HG02943 (cell line): ENCODE data around the gene FOXK2.

Experiments
- ATAC-seq: cut with Tn5 transposase; IDR thresholded peaks from one replicate; pipeline ENCODE4 v1.9.1; 2021; ENCODE audit warnings: mild to moderate bottlenecking, low read depth, moderate library complexity; ENCODE audit not compliant: unreplicated experiment

FOXK2 gene

DNA sequence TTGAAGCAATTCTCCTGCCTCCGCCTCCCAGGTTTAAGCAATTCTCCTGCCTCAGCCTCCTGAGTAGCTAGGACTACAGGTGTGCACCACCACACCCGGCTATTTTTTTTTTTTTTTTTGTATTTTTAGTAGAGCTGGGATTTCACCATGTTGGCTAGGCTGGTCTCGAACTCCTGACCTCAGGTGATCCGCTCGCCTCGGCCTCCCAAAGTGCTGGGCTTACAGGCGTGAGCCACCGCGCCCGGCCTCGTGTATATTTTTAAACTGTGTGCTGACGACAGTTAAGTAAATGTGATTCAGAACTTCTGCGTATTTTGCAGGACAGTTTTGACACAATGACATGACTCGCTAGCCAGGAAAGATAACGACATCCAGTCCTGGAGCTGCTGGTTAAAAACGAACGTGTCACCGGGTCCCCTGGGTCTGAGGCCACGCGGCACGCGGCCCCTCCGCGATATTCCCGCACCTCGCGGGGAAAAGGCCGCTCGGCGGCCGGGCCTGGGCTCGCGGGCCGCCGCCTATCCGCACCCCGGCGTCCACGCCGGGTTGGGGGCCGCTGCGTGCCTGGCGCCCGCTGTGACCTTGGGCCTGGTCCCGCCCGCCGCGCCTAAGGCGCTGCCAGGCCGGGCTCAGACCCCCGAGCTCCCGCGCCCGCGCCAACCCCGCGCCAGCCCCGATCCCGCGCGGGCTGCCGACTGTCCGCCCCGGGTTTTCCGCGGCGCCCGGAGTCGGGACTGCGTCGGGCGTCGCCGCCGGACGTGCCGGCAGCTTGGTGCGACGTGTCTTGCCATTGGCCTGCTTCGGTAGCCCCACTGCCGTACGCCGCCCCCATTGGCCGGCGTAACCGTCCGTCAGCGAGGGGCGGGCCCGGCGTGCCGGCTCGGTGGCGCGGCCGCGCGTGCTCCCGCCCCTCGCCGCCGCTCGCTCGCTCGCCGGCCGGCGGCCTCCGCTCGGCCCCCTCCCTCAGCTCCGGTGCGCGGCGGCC lies at the start of gene FOXK2:
TSS of gene FOXK2 (plus strand) at position 907 of the 985 bp plus-strand sequence. CDS start 157 bp downstream, outside the sequence.
- peak; percentile 91 for ATAC-seq

DNA sequence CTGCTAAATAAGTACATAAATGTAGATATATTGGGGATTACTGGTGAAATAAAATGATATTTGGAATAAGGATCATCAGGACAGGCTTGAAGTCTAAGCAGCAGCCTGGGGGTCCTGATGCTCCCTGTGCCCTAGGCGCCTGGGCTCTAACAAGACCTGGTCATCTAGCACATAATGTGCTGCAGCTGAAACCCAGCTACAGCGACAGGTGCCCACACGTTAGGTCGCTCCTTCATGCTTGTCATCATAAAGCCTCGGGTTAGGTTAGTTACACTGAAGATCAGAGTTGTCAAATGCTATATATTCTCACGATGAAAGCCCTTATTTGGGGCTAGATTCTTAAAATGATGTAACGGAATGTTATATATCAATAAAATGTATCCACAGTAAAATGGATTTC lies 49.5 kb upstream of the FOXK2 start:
- no peak for ATAC-seq

DNA sequence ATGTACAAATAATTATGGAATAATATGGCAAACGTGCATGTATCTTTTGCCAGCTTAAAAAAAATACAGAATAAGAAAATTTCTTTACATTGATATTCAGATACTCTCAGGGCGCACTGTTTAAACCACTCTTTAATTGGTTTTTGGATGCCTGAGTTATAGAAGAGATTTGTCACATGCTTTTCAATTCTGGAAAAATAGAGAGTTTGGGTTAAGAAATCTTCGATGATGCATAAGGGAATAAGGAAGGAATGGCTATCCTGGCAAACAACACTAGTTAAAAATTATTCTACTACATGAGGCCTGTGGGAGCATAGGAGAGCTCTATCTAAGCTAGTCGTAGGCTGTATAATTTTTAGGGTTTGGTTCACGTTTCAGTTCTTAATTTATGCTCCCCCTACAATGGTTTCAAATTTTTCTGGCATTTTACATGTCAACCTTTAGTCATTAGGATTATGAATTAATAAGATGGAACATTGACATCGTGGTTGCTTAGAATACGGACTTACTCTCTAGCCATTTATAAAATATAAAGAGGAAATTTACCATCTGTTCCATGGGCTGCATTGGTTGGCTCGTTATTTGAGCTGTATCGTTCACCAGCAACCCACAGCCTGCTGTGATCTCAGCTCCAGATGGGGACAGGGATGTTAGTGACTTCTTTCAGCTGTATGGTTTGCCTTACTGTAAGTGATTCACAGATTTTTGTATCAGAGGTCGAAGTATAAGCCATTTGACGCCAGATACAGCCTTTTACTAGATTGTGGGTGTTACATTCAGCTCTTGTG lies 45.1 kb upstream of the FOXK2 start:
- no peak for ATAC-seq

DNA sequence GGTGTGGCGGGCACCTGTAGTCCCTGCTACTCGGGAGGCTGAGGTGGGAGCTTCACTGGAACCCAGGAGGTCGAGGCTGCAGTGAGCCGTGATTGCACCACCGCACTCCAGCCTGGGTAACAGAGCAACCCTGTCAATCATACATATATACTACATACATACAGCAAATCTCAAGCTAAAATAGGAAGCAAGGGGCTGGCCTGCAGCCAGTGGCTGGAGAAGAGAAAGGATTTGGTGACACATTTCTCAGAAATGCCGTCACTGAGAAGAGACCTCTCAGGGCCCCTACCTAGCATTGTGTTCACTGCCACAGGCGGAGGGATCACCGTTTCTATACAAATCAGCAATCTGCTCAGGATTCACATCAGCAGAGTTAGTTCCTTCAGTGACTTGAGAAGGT lies 44.1 kb upstream of the FOXK2 start:
- ATAC-seq = no peak

DNA sequence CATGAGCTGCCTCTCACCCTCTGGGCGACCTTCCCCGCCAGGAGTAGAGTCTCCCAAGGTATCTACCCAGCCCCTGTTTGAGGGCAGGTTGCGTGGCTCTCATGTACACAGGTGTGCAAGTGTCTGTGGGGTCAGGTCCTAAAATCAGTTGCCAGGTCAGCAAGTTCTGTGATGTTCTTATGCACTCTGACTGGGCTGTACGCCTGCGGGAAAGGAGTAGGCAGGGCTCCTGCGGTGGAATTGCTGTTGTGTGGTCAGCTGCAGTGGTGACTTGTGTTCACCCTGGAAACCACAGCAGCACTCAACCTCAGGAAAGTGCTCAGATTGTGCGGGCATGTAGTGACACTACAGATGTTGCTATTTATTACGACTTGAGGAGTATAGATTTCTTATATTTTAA lies 41.6 kb upstream of the FOXK2 start:
- no peak for ATAC-seq

DNA sequence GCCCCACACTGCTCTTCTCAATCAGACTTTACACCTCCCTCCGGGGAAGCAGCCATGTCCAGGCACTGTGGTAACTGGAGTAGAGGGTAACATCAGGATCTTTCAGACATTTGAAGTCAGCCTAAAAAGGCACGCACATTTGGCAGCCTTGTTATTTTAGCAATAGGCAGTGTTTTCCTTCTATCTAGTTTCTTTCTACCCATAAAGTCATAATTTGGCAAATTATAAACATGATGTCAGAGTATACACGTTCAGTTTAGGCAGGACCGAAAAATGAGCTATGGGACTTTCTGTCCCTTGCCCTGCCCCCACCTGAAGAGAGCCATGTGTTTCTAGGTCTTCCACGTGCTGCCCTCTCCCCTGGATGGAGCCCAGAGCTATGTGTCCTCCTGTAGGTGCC lies 39.9 kb upstream of the FOXK2 start:
- ATAC-seq = no peak

DNA sequence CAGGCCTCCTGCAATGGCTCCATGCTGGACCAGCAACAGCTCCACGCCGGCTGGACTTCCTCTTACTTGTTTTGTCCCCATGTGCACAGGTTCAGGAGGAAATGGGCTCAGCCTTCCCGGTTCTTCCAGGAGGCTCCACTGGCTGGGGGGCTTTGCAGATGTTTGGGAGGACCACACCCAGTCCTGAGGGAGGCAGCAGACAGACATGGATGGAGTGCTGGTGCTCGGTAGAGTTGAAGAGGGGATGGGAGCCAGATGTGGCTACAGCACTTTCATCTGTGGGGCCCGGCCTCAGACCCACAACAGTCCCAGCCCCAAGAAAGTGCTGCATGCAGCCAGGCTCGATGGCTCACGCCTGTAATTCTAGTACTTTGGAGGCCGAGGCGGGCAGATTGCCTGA lies 39.2 kb upstream of the FOXK2 start:
- ATAC-seq = no peak

DNA sequence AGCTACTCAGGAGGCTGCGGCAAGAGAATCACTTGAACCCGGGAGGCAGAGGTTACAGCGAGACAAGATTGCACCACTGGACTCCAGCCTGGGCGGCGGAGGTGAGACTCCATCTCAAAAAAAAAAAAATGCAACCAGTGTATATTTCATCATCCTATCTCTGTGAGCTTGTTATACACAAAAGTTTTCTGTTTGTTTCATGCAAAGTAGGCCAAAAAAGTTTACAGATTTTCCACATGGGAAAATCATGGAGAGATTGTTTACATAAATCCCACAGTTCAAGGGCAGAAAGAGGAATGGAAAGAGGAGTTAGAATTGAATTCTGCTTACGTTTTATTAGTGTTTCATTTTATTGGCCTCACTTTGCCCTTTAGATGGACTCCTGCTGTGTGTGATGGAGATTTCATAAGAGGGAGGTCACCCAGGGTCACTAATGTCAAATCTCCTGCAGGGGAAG lies 36.3 kb upstream of the FOXK2 start:
- no peak for ATAC-seq

DNA sequence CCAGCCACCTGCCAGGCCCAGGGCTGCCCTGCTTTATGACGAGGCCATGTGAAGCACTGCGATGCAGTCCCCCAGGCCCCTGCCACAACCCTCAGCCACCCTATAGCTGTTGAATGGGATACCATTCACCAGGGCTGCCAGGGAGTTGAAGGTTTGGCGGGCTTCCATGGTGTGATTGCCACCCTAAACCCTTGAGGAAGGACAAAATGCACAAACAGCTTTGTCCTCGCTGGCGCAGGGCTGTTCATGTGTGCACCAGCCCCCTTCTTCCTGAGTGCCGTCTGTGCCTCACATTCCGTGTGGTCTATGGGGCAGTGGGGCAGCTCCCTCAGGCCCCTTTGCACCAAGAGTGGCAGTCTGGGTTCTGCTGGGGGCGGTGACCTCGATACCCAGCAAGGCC lies 35.7 kb upstream of the FOXK2 start:
- no peak for ATAC-seq

DNA sequence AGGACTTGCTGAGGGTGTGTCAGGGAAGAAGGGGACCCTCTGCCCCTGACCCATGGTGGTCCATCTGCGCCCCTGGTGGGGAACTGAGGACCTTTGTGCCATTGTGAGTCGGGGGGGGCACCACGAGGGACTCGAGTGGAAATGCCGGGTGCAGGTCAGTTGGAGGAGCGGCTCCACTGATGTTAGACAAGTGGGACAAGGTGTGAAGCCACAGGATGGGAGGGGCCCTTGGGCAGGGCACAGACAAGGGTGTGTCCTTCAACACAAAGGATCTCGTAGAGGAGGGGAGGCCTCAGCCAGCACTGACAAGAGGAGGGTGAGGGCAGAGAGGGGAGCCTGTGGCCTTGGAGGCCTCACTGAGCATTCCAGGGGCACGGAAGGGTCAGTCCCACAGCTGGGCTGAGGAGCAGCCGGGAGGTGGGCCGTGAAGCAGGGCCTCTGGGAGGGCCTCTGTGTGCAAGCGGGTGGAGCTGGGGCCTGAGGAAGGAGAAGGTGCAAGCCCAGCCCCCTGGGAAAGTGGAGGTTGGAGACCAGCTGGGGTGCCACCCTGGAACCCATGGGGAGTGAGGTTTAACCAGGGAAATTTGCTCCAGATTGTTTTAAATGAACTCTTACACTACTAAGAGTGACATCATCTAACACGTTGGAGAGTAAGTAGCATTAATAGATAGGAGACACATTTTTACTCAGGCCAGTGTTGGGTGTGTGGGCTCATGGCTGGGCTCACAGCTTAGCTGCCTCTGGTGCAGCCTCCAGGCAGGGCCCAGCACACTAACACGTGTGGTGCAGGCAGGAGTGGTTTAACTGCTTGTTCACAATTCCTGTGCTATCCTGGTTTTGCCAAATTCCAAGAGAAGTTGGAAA lies 33.1 kb upstream of the FOXK2 start:
- no peak for ATAC-seq

DNA sequence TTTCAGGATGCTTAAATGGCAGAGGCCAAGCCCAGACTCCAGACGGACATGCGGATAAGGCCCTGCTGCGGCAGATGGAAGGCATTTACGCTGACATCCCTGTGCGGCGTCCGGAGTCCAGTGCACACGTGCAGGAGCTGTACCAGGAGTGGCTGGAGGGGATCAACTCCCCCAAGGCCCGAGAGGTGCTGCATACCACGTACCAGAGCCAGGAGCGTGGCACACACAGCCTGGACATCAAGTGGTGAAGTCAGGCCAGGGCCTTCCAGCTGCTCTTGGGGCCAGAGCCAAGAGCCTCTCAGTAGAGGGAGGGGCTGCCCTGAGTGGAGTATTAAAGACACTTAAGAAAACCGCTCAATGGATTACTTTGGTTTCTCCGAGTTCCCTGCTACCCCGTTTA lies 31.6 kb upstream of the FOXK2 start:
- no peak for ATAC-seq

DNA sequence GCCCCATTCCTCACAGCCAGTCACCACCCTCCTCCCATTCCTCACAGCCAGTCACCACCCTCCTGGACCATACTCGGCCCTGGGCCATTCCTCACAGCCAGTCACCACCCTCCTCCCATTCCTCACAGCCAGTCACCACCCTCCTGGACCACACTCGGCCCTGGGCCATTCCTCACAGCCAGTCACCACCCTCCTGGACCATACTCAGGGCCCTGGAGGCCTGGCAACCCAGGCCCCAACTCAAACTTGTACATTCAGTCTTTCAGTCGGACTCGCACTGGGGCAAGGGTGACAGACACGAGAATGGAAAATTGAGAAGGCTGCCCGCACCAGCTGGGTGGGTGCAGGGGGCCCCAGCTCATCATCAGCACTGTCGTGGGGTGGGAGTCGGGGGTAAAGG lies 30.4 kb upstream of the FOXK2 start:
- no peak for ATAC-seq

DNA sequence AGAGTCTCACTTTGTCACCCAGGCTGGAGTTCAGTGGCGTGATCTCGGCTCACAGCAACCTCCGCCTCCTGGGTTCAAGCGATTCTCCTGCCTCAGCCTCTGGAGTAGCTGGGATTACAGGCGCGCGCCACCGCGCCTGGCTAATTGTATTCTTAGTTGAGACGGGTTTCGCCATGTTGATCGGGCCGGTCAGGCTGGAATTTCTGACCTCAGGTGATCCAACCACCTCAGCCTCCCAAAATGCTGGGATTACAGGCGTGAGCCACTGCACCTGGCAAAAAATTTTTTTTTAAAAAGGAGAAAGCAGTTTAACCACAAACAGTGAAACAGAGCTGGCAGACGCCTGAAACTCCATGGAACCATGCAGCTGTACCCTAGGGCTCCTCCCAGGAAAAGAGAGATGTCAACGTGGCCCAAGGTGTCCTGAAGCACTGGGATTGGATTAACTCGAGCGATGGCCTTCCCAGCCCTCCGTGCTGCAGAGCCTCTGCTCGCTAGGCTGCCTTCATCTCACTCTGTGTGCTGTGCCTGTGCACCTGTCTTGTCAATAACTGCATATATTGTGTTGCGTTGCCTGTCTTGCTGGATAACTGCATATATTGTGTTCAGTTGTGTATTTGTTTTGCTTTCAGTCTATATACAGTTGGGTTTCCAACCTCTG lies 29.6 kb upstream of the FOXK2 start:
- no peak for ATAC-seq

DNA sequence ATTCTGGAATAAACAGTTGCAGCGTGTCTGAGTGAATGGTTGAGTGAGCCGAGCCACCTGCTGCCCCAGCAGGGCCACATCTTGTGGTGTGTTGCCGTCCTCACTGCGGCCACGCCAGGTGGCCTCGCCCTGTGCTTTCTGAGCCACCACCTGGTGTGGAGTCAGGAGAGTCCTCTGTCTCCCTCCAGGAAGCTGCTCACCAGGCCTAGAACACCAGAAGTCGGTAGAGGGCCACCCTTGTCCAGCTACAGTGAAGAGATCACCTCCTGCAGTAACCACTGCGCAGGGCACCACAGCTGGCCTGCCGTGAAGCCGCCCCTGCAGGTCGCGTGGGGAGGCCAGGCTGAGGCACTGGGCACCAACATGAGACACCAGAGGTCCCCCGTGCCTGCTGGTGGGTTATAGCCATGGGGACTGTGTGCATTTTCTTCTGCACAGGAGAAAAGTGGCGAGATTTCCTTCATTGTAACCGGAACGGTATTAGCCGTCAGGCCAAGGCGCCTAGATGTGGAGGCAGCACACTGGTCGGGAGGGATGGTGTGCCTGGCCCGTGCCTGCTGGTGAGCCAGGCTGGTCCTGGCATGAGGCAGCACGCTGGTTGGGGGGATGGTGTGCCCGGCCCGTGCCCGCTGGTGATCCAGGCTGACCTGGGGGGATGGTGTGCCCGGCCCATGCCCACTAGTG lies 28.9 kb upstream of the FOXK2 start:
- ATAC-seq = no peak

DNA sequence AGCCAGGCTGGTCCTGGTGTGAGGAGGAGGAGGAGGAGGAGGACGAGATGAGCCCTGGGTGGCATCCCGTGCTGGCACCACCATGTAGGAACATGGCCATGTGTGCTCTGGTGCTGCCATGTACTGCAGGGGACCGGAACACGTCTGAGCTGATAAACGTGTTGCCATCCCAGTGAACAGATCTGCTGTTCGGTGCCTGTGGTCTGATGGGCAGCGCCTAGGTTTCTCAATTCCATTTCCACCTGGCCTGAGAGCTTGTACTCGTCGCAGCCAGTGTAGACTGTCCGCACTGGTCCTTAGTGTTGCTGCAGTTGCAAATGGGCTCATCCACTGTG lies 28.4 kb upstream of the FOXK2 start:
- no peak for ATAC-seq

DNA sequence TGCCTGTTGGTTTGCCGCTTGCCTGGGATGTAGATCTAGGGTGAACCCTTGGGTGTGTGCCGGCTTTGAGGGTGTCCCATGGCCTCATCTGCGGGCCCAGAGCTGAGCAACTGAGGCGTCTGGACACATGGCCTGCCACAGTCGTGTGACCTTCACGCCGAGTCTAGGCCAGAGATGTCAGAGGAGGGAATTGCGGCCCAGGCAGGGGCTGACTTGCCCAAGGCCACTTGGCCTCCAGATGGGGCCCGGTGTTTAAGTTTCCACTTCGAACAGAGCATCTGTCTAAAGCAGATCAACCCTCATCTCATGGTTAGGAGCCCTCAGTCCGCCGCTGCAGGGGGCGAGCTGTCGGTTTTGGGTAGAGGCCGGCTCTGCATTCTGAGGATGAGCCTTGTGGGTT lies 28.0 kb upstream of the FOXK2 start:
- no peak for ATAC-seq

DNA sequence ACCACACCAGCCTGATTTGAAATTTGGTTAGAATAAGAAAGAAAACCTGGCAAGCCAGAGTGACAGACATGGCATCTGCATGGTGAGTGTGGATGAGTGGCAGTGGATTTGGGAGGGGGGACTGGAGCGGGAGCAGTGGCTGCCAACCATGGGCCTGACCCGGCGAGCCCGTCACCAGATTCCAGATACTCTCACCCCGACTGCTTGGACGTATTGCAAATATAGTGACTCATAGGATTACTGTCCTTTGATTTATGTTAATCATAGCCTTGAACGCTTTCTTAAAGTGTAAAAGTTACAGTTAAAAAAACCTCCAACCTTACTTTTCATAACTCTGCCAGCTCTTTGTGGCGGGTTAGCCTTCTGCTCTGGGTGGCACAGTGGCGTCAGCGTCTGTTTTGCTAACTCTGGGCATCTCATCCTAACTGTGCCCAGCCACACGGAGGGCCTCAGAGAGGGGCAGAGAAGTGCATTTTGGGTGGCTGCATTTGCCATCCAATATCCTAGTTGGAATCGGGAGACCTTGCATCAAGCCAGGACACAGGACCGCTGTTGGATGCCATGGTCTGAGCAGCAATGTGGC lies 26.8 kb upstream of the FOXK2 start:
- no peak for ATAC-seq

DNA sequence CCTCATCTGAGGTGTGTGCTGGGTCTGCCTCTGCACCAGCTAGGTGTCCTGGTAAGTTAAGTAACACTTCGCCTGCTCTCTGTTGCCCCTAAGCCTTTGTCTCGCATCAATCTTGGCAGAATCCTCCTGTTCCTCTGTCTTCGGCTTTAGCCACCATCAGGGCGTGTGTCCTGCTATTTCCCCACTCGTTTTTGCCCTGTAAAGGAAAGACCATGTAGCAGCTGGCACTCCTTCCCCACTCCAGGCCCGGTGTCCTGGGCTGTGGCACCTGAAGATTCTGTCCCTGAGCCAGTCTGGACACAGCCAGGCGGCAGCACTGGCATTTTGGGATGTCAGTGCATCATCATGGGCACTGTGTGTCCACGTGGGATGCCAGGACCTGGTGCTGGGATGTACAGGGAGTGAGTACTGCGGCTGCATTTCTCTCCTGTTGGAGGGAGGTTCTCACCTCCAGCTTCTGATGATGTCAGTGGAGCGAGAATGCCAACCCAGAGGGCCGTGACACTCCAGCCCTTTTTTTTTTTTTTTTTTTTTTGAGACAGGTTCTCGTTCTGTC lies 26.2 kb upstream of the FOXK2 start:
- no peak for ATAC-seq
